Panc1 (cell line): ENCODE data around the gene RBP2. TPM values are rescaled to one million over a fixed set of nuclear protein-coding genes. Genes with fewer than 3 reads are reported as not detected.

Experiments
- ATAC-seq: fragments of 200-7000 bp; cut with Tn5 transposase; 2 replicates; pipeline ENCODE4 v1.9.1; 2020; ENCODE audit warnings: mild to moderate bottlenecking, moderate library complexity
- BruUV-seq: library from RNA; stranded (reverse); fragments of 400-500 nt; replicated peaks from 2 replicates; lab custom pipeline; 2021; lab: Mats Ljungman, UMichigan
- CTCF ChIA-PET: fragments of 300-600 bp; sonication (Branson Sonifier 250); formaldehyde crosslinking; loops from one replicate; lab custom pipeline; 2022; ENCODE audit warnings: antibody characterized with exemption; lab: Charles Lee
- POLR2A ChIA-PET: fragments of 300-600 bp; sonication (Branson Sonifier 250); formaldehyde crosslinking; loops from one replicate; lab custom pipeline; 2022; ENCODE audit warnings: antibody characterized with exemption; lab: Charles Lee
- DNase-seq: peaks from one replicate; pipeline ENCODE4 v3.0.0-alpha.2; 2010; ENCODE audit warnings: low read depth, low spot score
- H3K27ac ChIP-seq: 2 replicates; pipeline ENCODE4 v1.5.1; 2011; ENCODE audit warnings: mild to moderate bottlenecking, low read length, inconsistent platforms
- H3K27me3 ChIP-seq: fragments of 200-500 bp; sonication (Bioruptor generic); 2 replicates; pipeline ENCODE4 v1.6.0; 2014; ENCODE audit warnings: low read length, inconsistent platforms; ENCODE audit not compliant: control insufficient read depth, insufficient read depth
- H3K36me3 ChIP-seq: fragments of 200-500 bp; sonication (Bioruptor generic); 2 replicates; pipeline ENCODE4 v1.5.1; 2014; ENCODE audit warnings: inconsistent platforms, mild to moderate bottlenecking, low read length, moderate library complexity; ENCODE audit not compliant: control insufficient read depth, insufficient read depth
- H3K4me1 ChIP-seq: 2 replicates; pipeline ENCODE4 v1.5.1; 2011; ENCODE audit warnings: inconsistent platforms, mild to moderate bottlenecking, low read length, moderate library complexity; ENCODE audit not compliant: control insufficient read depth, insufficient read depth
- H3K4me3 ChIP-seq, 2 experiments: 2 replicates each; pipeline ENCODE4 v1.5.1; 2011 to 2012; ENCODE audit warnings: low read depth in 2 of 2, low read length in 2 of 2, mild to moderate bottlenecking in 2 of 2, inconsistent platforms in 1 of 2, moderate library complexity in 1 of 2
- H3K9me3 ChIP-seq: fragments of 200-500 bp; sonication (Bioruptor generic); 2 replicates; pipeline ENCODE4 v1.5.1; 2014; ENCODE audit warnings: low read depth, mild to moderate bottlenecking, inconsistent platforms, low read length, moderate library complexity; ENCODE audit not compliant: control insufficient read depth, insufficient read depth
- CTCF ChIP-seq: fragments of 450-650 bp; IDR thresholded peaks from 2 replicates; pipeline ENCODE4 v1.5.1; 2017; ENCODE audit warnings: mild to moderate bottlenecking
- POLR2AphosphoS5 ChIP-seq: IDR thresholded peaks from 2 replicates; pipeline ENCODE4 v1.6.1; 2012; ENCODE audit warnings: mild to moderate bottlenecking, low read depth, low read length, moderate library complexity
- REST ChIP-seq, 2 experiments: IDR thresholded peaks; 2 replicates each; pipeline ENCODE4 v1.6.1; 2011 to 2012; ENCODE audit warnings: low read depth in 2 of 2, control low read depth in 1 of 2, low read length in 1 of 2, mild to moderate bottlenecking in 1 of 2, moderate library complexity in 1 of 2; ENCODE audit not compliant: insufficient read depth in 1 of 2
- SIN3A ChIP-seq: IDR thresholded peaks from 2 replicates; pipeline ENCODE4 v1.6.1; 2012; ENCODE audit warnings: low read depth, mild to moderate bottlenecking, low read length, moderate library complexity, borderline replicate concordance; ENCODE audit not compliant: insufficient read depth
- TCF7L2 ChIP-seq: IDR thresholded peaks from 2 replicates; pipeline ENCODE4 v1.6.1; 2011; ENCODE audit warnings: mild to moderate bottlenecking, low read depth, low read length, inconsistent platforms
- in situ Hi-C: cut with HindIII; loops from 2 replicates; pipeline ENCODE4 v1.10.0; 2016; ENCODE audit warnings: low sequenced_read_pairs, low pct_unique_long_range_greater_than_20kb
- intact Hi-C: fragments of 100-400 bp; cut with micrococcal nuclease; formaldehyde crosslinking; loops from one replicate; pipeline ENCODE4 v1.10.0; 2022; ENCODE audit not compliant: unreplicated experiment
- total RNA-seq: library from RNA; stranded (reverse); gene quantifications from one replicate; pipeline ENCODE4 v1.2.1, GENCODE V29; 2021; ENCODE audit not compliant: unreplicated experiment

The RBP2 gene
- total RNA-seq, 1 experiment from 2014 or later, result not detected

GRCh38 chr3:139448104-139448503 lies 28.2 kb downstream of the RBP2 start:
- ChIA-PET CTCF (no interaction called here), POLR2A (no interaction called here)
- Histone ChIP-seq H3K4me3 (no peak overlapping the region), H3K9me3 (no peaks in the 10 kb centered on the region), H3K4me1 (no peaks in the 10 kb centered on the region), H3K27me3 (no peaks in the 10 kb centered on the region), H3K36me3 (no peaks in the 10 kb centered on the region), H3K27ac (no peak overlapping the region)
- no TSS peak for BruUV-seq
- intact Hi-C loops, result no loop called here
- ATAC-seq (no peak), DNase-seq (no peak)
- TF ChIP-seq CTCF (no peak), REST (IDR thresholded peaks at IDR 0.05; ENCODE audit: insufficient read depth in 1 of 2, low read depth in 2 of 2, low read length in 1 of 2) (no peak), SIN3A (no peak), TCF7L2 (no peak), POLR2AphosphoS5 (no peak)
- in situ Hi-C loops, result no loop called here

GRCh38 chr3:139447486-139447885 lies 28.8 kb downstream of the RBP2 start:
- Histone ChIP-seq H3K9me3 (no peaks in the 10 kb centered on the region), H3K4me3 (no peak overlapping the region), H3K27me3 (no peaks in the 10 kb centered on the region), H3K27ac (no peak overlapping the region), H3K36me3 (no peaks in the 10 kb centered on the region), H3K4me1 (no peaks in the 10 kb centered on the region)
- no peak for ATAC-seq
- BruUV-seq, result no TSS peak
- no peak for DNase-seq
- ChIA-PET CTCF (no interaction called here), POLR2A (no interaction called here)
- intact Hi-C loops, result no loop called here
- in situ Hi-C loops, result no loop called here
- no peak for TF ChIP-seq REST (IDR thresholded peaks at IDR 0.05; ENCODE audit: insufficient read depth in 1 of 2, low read depth in 2 of 2, low read length in 1 of 2)
- TF ChIP-seq CTCF, result no peak
- no peak for TF ChIP-seq TCF7L2
- TF ChIP-seq POLR2AphosphoS5, result no peak
- no peak for TF ChIP-seq SIN3A
